ENCODE measurements around the gene PRKCH. TPM values are rescaled to one million over a fixed set of nuclear protein-coding genes. Genes with fewer than 3 reads are reported as not detected.

The PRKCH gene
- total and polyA plus RNA-seq, 9 of the 15 experiments (the other 6 are each of a cell fraction or from before 2014, with no cell fraction given), result 0.61 to 4.4 (median 4.0) TPM

- BruUV-seq (replicated peaks), result no TSS peak
- Histone ChIP-seq H3K36me3 (ENCODE audit: control insufficient read depth, insufficient read depth, low read length) (no peaks in the 10 kb centered on the region), H3K9me1 (ENCODE audit: control insufficient read depth, insufficient read depth, low read length) (no peaks in the 10 kb centered on the region), H4K20me1 (replicated peaks; ENCODE audit: control insufficient read depth, insufficient read depth, low read length) (no peaks in the 10 kb centered on the region), H3K27me3 (ENCODE audit: control insufficient read depth in 2 of 2, insufficient read depth in 2 of 2, low read length in 2 of 2) (peaks cover 0 to 5% of the 10 kb centered on the region in 2 experiments; a peak in 2 of 5 replicates), H3K79me2 (ENCODE audit: control insufficient read depth, insufficient read depth, low read length) (no peaks in the 10 kb centered on the region), H3K4me3 (no peak overlapping the region), H3K9me3 (replicated peaks; ENCODE audit: control insufficient read depth, insufficient read depth, low read depth, low read length) (no peaks in the 10 kb centered on the region), H3K4me2 (ENCODE audit: insufficient read depth, low read length) (no peak overlapping the region), H3K27ac (ENCODE audit: extremely low read depth, low read depth, low read length) (no peak overlapping the region), H3K4me1 (replicated peaks in 1 of 2; ENCODE audit: control insufficient read depth in 2 of 2, insufficient read depth in 2 of 2, low read length in 2 of 2) (no peaks in the 10 kb centered on the region), H2AFZ (ENCODE audit: low read depth, low read length) (no peak overlapping the region), H3K9ac (ENCODE audit: insufficient read depth in 1 of 2, low read depth in 2 of 2, low read length in 2 of 2) (no peak overlapping the region)
- ChIA-PET CTCF (ENCODE audit: low intra/inter-chr PET ratio) (no interaction called here), POLR2A (no interaction called here)
- intact Hi-C loops (cut with micrococcal nuclease), result no loop called here
- DNase-seq (ENCODE audit: extremely low read depth in 1 of 4, low spot score in 3 of 4) (no peak), FAIRE-seq (no peak), ATAC-seq (no peak)
- in situ Hi-C loops (cut with MboI), result no loop called here
- TF ChIP-seq ZNF707 (CRISPR knock-in tag; conservative IDR thresholded peaks at IDR 0.05), result no peak
- WGBS (ENCODE audit: insufficient coverage, low coverage, missing lambda C conversion rate), result 19% methylated on average over 9 of the region's 9 CpGs
Observed at GRCh38 chr14:61381553-61381952, 60.2 kb downstream of the PRKCH start.

- DNase-seq (ENCODE audit: extremely low read depth in 1 of 4, low spot score in 3 of 4) (no peak), ATAC-seq (no peak), FAIRE-seq (no peak)
- Histone ChIP-seq H3K79me2 (ENCODE audit: control insufficient read depth, insufficient read depth, low read length) (no peaks in the 10 kb centered on the region), H3K9me3 (replicated peaks; ENCODE audit: control insufficient read depth, insufficient read depth, low read depth, low read length) (no peaks in the 10 kb centered on the region), H3K4me2 (ENCODE audit: insufficient read depth, low read length) (no peak overlapping the region), H3K27ac (ENCODE audit: extremely low read depth, low read depth, low read length) (no peak overlapping the region), H3K27me3 (ENCODE audit: control insufficient read depth in 2 of 2, insufficient read depth in 2 of 2, low read length in 2 of 2) (peaks cover 0 to 5% of the 10 kb centered on the region in 2 experiments; a peak in 2 of 5 replicates), H3K4me1 (replicated peaks in 1 of 2; ENCODE audit: control insufficient read depth in 2 of 2, insufficient read depth in 2 of 2, low read length in 2 of 2) (no peaks in the 10 kb centered on the region), H3K9ac (ENCODE audit: insufficient read depth in 1 of 2, low read depth in 2 of 2, low read length in 2 of 2) (no peak overlapping the region), H3K4me3 (no peak overlapping the region), H3K9me1 (ENCODE audit: control insufficient read depth, insufficient read depth, low read length) (no peaks in the 10 kb centered on the region), H3K36me3 (ENCODE audit: control insufficient read depth, insufficient read depth, low read length) (no peaks in the 10 kb centered on the region), H2AFZ (ENCODE audit: low read depth, low read length) (no peak overlapping the region), H4K20me1 (replicated peaks; ENCODE audit: control insufficient read depth, insufficient read depth, low read length) (no peaks in the 10 kb centered on the region)
- ChIA-PET POLR2A (no interaction called here), CTCF (ENCODE audit: low intra/inter-chr PET ratio) (no interaction called here)
- BruUV-seq (replicated peaks), result no TSS peak
- in situ Hi-C loops (cut with MboI), result no loop called here
- intact Hi-C loops (cut with micrococcal nuclease), result no loop called here
- WGBS (ENCODE audit: insufficient coverage, low coverage, missing lambda C conversion rate), result 20% methylated on average over 2 of the region's 2 CpGs
- TF ChIP-seq BRD9 (IDR thresholded peaks at IDR 0.05; ENCODE audit: low read depth, partially characterized antibody), result no peak
- TF ChIP-seq GTF3C2 (IDR thresholded peaks at IDR 0.05; ENCODE audit: borderline replicate concordance, extremely low read depth, insufficient read length), result no peak
- TF ChIP-seq ZFP36 (IDR thresholded peaks at IDR 0.05; ENCODE audit: low read depth, low read length, partially characterized antibody), result no peak
Observed at GRCh38 chr14:61382842-61383241, 61.5 kb downstream of the PRKCH start.
